Heart left ventricle (tissue), 13 donors: ENCODE results near the gene OASL.

Experiments
- POLR2A ChIP-seq, 2 donors: fragments of 450-650 bp; IDR thresholded peaks; one replicate each; pipeline ENCODE4 v1.6.1; 2017; ENCODE audit warnings: antibody characterized with exemption in 2 of 2, mild to moderate bottlenecking in 2 of 2, moderate library complexity in 2 of 2
- TF ChIP-seq, protein P1 (sequence below), 12 donors: fragments of 200-600 bp; sonication (generic) in 4 of 12; IDR thresholded peaks; one replicate each; pipeline versions ENCODE4 v1.5.0 to v1.8.0; 2018 to 2022; ENCODE audit warnings: antibody characterized with exemption in 12 of 12, mild to moderate bottlenecking in 5 of 12
- donor health status: ischemic (EF 13 %, LVEDD 7.1; RV severe dilation, severe dysfunction).
- donor health status: DM: no; HTN: yes; CAD: no.
- donor health status: DM: no; HTN: no; CAD: no.
- donor health status: ischemic (EF 25% LVEDD 6.9; RV normal size, moderate dysfunction).
- donor health status: ischemic (EF 25% LVEDD 5.7; RV mildly dilated, moderate dysfunction).
- donor health status: ischemic (EF 35%, LVEDD 5.7; RV mildly dilated, moderate dysfunction).
- donor health status: nonischemic (EF 11% LVEDD 7.7; RV severe dilation, severe dysfunction).
- donor health status: DM: yes; HTN: yes; CAD: no.
- donor health status: PGD.
- donor health status: ischemic (EF 29% LVEDD 5.4; RV normal size, mild dysfunction).
- donor health status: nonischemic (EF 23%, LVEDD 6.1; RV moderate dilation, normal function).

- no peak for TF ChIP-seq POLR2A (IDR thresholded peaks at IDR 0.05)
- TF ChIP-seq, protein P1, sequence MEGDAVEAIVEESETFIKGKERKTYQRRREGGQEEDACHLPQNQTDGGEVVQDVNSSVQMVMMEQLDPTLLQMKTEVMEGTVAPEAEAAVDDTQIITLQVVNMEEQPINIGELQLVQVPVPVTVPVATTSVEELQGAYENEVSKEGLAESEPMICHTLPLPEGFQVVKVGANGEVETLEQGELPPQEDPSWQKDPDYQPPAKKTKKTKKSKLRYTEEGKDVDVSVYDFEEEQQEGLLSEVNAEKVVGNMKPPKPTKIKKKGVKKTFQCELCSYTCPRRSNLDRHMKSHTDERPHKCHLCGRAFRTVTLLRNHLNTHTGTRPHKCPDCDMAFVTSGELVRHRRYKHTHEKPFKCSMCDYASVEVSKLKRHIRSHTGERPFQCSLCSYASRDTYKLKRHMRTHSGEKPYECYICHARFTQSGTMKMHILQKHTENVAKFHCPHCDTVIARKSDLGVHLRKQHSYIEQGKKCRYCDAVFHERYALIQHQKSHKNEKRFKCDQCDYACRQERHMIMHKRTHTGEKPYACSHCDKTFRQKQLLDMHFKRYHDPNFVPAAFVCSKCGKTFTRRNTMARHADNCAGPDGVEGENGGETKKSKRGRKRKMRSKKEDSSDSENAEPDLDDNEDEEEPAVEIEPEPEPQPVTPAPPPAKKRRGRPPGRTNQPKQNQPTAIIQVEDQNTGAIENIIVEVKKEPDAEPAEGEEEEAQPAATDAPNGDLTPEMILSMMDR (IDR thresholded peaks at IDR 0.05), result no peak
Observed at GRCh38 chr12:121034616-121035305, 4.3 kb downstream of the OASL start.
